DND-41 (cell line): ENCODE data around the gene CACNA2D1.

ENCODE experiments used
- ATAC-seq: fragments of 200-7000 bp; cut with Tn5 transposase; 3 replicates; pipeline ENCODE4 v1.9.1; 2021; ENCODE audit warnings: low read depth; ENCODE audit not compliant: insufficient read depth
- DNase-seq: peaks from one replicate; pipeline ENCODE4 v3.0.0-alpha.2; 2020
- H2AFZ ChIP-seq: 2 replicates; pipeline ENCODE4 v1.6.0; 2012; ENCODE audit warnings: low read depth, low read length
- H3K27ac ChIP-seq: 2 replicates; pipeline ENCODE4 v1.5.1; 2012; ENCODE audit warnings: low read length, inconsistent platforms
- H3K27me3 ChIP-seq: fragments of 200-600 bp; sonication (generic); 2 replicates; pipeline ENCODE4 v1.6.0; 2012; ENCODE audit warnings: low read length, mild to moderate bottlenecking, inconsistent platforms; ENCODE audit not compliant: insufficient read depth, poor library complexity
- H3K36me3 ChIP-seq: 2 replicates; pipeline ENCODE4 v1.5.1; 2012; ENCODE audit warnings: low read length, inconsistent platforms; ENCODE audit not compliant: insufficient read depth
- H3K4me1 ChIP-seq: 2 replicates; pipeline ENCODE4 v1.5.1; 2012; ENCODE audit warnings: mild to moderate bottlenecking, low read length; ENCODE audit not compliant: insufficient read depth
- H3K4me2 ChIP-seq: 2 replicates; pipeline ENCODE4 v1.6.0; 2012; ENCODE audit warnings: mild to moderate bottlenecking, moderate library complexity, low read length, inconsistent platforms; ENCODE audit not compliant: insufficient read depth
- H3K4me3 ChIP-seq, 2 experiments: fragments of 200-600 bp in 1 of 2; shearing (Covaris generic) in 1 of 2; 2 replicates each; pipeline ENCODE4 v1.5.1; 2012 to 2016; ENCODE audit warnings: inconsistent platforms in 2 of 2, low read length in 2 of 2, mild to moderate bottlenecking in 2 of 2, low read depth in 1 of 2, moderate library complexity in 1 of 2
- H3K79me2 ChIP-seq: 2 replicates; pipeline ENCODE4 v1.6.0; 2012; ENCODE audit warnings: low read length, inconsistent platforms; ENCODE audit not compliant: insufficient read depth
- H3K9ac ChIP-seq: 2 replicates; pipeline ENCODE4 v1.6.0; 2012; ENCODE audit warnings: low read depth, mild to moderate bottlenecking, inconsistent platforms, low read length, moderate library complexity
- H3K9me3 ChIP-seq: 2 replicates; pipeline ENCODE4 v1.5.1; 2012; ENCODE audit warnings: low read length, moderate library complexity, mild to moderate bottlenecking, inconsistent platforms; ENCODE audit not compliant: insufficient read depth, severe bottlenecking
- H4K20me1 ChIP-seq: 2 replicates; pipeline ENCODE4 v1.6.0; 2012; ENCODE audit warnings: low read length; ENCODE audit not compliant: insufficient read depth
- CTCF ChIP-seq: IDR thresholded peaks from 2 replicates; pipeline ENCODE4 v1.5.1; 2012; ENCODE audit warnings: borderline replicate concordance, low read length, moderate library complexity, mild to moderate bottlenecking; ENCODE audit not compliant: poor library complexity, severe bottlenecking; ENCODE audit errors: extremely low read depth
- EZH2 ChIP-seq: IDR thresholded peaks from 3 replicates; pipeline ENCODE4 v1.6.1; 2012; ENCODE audit warnings: borderline replicate concordance, low read depth, mild to moderate bottlenecking, moderate library complexity, low read length, inconsistent platforms; ENCODE audit not compliant: severe bottlenecking

The CACNA2D1 gene

DNA sequence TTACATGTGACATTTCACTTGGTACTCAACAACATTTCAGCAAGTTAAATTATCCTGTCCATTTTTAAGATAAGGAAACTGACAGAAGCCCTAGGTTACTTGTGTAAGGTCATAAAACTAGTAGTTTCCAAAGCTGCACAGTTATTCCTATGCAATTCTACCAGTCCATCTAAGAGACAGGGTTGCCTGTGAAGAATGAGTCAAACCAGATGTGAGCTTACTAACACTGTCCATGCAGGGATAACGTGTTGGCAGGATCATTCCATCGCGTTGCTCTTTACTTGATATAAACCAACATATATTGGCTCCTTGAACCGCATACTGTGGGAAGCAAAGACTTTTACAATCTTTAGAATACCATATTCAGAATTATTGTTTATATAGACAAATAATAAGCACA, 392.8 kb downstream of the CACNA2D1 start:
- H3K79me2 ChIP-seq = no peaks in the 10 kb centered on the region
- H3K36me3 ChIP-seq = no peaks in the 10 kb centered on the region
- no peak overlapping the region for H3K4me3 ChIP-seq
- no peaks in the 10 kb centered on the region for H4K20me1 ChIP-seq
- ATAC-seq (no peak), DNase-seq (no peak)
- no peaks in the 10 kb centered on the region for H3K9me3 ChIP-seq
- H3K27ac ChIP-seq = no peak overlapping the region
- no peak overlapping the region for H3K9ac ChIP-seq
- no peak overlapping the region for H3K4me2 ChIP-seq
- no peak overlapping the region for H2AFZ ChIP-seq
- no peaks in the 10 kb centered on the region for H3K4me1 ChIP-seq
- no peak for TF ChIP-seq CTCF
- no peak for TF ChIP-seq EZH2
- no peaks in the 10 kb centered on the region for H3K27me3 ChIP-seq

DNA sequence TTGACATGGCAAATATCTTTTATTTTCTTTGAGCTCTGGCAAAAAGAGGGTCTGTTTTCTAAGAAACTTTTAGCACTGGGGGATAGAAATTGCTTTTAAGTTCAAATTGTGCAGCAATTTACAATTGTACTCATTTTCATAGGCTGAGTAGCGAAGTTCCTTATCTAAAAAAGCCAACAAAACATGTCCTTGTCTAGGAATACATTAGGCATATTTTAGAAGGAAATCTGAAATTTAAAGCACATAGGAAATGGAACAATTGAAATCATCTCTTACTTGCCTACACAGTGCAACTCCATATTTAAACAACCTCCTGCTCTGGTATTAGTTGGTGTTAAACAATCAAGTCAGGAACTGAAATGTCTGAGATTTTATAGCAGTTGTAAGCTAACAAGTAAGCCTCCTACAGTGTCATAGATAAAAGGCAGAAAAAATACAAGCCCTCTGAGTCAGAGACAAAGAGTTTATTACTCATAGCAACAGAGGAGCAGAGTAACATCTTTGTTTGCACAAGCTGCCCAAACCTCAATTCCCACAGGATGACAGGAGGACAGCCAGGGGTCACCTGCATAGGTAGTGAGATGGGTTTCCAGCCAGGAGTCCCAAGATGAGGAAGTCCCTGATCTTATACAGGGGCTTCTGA, 393.6 kb downstream of the CACNA2D1 start:
- TF ChIP-seq CTCF = no peak
- no peak for TF ChIP-seq EZH2
- no peak overlapping the region for H3K4me2 ChIP-seq

GRCh38 chr7:82049442-82049841, 394.1 kb downstream of the CACNA2D1 start:
- no peaks in the 10 kb centered on the region for H3K9me3 ChIP-seq
- H3K27me3 ChIP-seq = no peaks in the 10 kb centered on the region
- ATAC-seq (no peak), DNase-seq (no peak)
- no peak overlapping the region for H3K9ac ChIP-seq
- no peaks in the 10 kb centered on the region for H3K36me3 ChIP-seq
- H3K4me2 ChIP-seq = no peak overlapping the region
- no peaks in the 10 kb centered on the region for H3K79me2 ChIP-seq
- H2AFZ ChIP-seq = no peak overlapping the region
- no peaks in the 10 kb centered on the region for H3K4me1 ChIP-seq
- no peak overlapping the region for H3K27ac ChIP-seq
- H4K20me1 ChIP-seq = no peaks in the 10 kb centered on the region
- H3K4me3 ChIP-seq = no peak overlapping the region
- TF ChIP-seq EZH2 = no peak
- TF ChIP-seq CTCF = no peak

More for the DNA sequence above, 393.6 kb downstream of the CACNA2D1 start:
- no peak for ATAC-seq
- H3K27me3 ChIP-seq = no peaks in the 10 kb centered on the region
- H3K36me3 ChIP-seq = no peaks in the 10 kb centered on the region
- no peaks in the 10 kb centered on the region for H3K4me1 ChIP-seq
- DNase-seq = no peak
- H3K27ac ChIP-seq = no peak overlapping the region
- H2AFZ ChIP-seq = no peak overlapping the region
- no peak overlapping the region for H3K9ac ChIP-seq
- no peaks in the 10 kb centered on the region for H3K9me3 ChIP-seq
- H3K79me2 ChIP-seq = no peaks in the 10 kb centered on the region
- no peak overlapping the region for H3K4me3 ChIP-seq
- H4K20me1 ChIP-seq = no peaks in the 10 kb centered on the region
